ENCODE results near the gene PARP14.
"Not testable (repeated sequence)": the region's sequence is repeated elsewhere in the genome, so short reads cannot be mapped to it uniquely, and the experiment has no call there.

The PARP14 gene

GRCh38 chr3:122646146-122646988, 34.3 kb upstream of the PARP14 start:
- in situ Hi-C loops (cut with MboI; ENCODE audit: low pct_unique_long_range_greater_than_20kb, low sequenced_read_pairs, unreplicated experiment), result no loop called here
- DNase-seq (ENCODE audit: low spot score), result peak; percentile 37
- no peak for TF ChIP-seq CTCF (IDR thresholded peaks at IDR 0.05; ENCODE audit: extremely low read depth, insufficient read depth, missing control alignments)

GRCh38 chr3:122651233-122651907, 29.3 kb upstream of the PARP14 start:
- in situ Hi-C loops (cut with MboI; ENCODE audit: low pct_unique_long_range_greater_than_20kb, low sequenced_read_pairs, unreplicated experiment); DNase-seq (ENCODE audit: low spot score): not testable (repeated sequence)

GRCh38 chr3:122651962-122652361, 28.7 kb upstream of the PARP14 start:
- in situ Hi-C loops (cut with MboI; ENCODE audit: low pct_unique_long_range_greater_than_20kb, low sequenced_read_pairs, unreplicated experiment); DNase-seq (ENCODE audit: low spot score): not testable (repeated sequence)

- in situ Hi-C loops (cut with MboI; ENCODE audit: low pct_unique_long_range_greater_than_20kb, low sequenced_read_pairs, unreplicated experiment); DNase-seq (ENCODE audit: low spot score): not testable (repeated sequence)
Observed at GRCh38 chr3:122658336-122658735, 22.3 kb upstream of the PARP14 start.

- TF ChIP-seq CTCF (IDR thresholded peaks at IDR 0.05; ENCODE audit: extremely low read depth, insufficient read depth, missing control alignments), result no peak
- in situ Hi-C loops (cut with MboI; ENCODE audit: low pct_unique_long_range_greater_than_20kb, low sequenced_read_pairs, unreplicated experiment), result no loop called here
- DNase-seq (ENCODE audit: low spot score), result no peak
Observed at GRCh38 chr3:122660297-122660974, 20.2 kb upstream of the PARP14 start.

GRCh38 chr3:122661633-122662032, 19.0 kb upstream of the PARP14 start:
- no peak for TF ChIP-seq CTCF (IDR thresholded peaks at IDR 0.05; ENCODE audit: extremely low read depth, insufficient read depth, missing control alignments)
- in situ Hi-C loops (cut with MboI; ENCODE audit: low pct_unique_long_range_greater_than_20kb, low sequenced_read_pairs, unreplicated experiment), result no loop called here
- DNase-seq (ENCODE audit: low spot score), result no peak

- in situ Hi-C loops (cut with MboI; ENCODE audit: low pct_unique_long_range_greater_than_20kb, low sequenced_read_pairs, unreplicated experiment), result no loop called here
- DNase-seq (ENCODE audit: low spot score), result no peak
- TF ChIP-seq CTCF (IDR thresholded peaks at IDR 0.05; ENCODE audit: extremely low read depth, insufficient read depth, missing control alignments), result no peak
Observed at GRCh38 chr3:122662505-122662904, 18.1 kb upstream of the PARP14 start.

- in situ Hi-C loops (cut with MboI; ENCODE audit: low pct_unique_long_range_greater_than_20kb, low sequenced_read_pairs, unreplicated experiment), result no loop called here
- DNase-seq (ENCODE audit: low spot score), result no peak
- TF ChIP-seq CTCF (IDR thresholded peaks at IDR 0.05; ENCODE audit: extremely low read depth, insufficient read depth, missing control alignments), result no peak
Observed at GRCh38 chr3:122665226-122665786, 15.3 kb upstream of the PARP14 start.

Data from GM13977 (cell line).